ENCODE results near the gene ARHGEF4. TPM values are rescaled to one million over a fixed set of nuclear protein-coding genes. Genes with fewer than 3 reads are reported as not detected.

Gene ARHGEF4
- total RNA-seq, 1 donor from 2014 or later = 0.10 TPM

DNA sequence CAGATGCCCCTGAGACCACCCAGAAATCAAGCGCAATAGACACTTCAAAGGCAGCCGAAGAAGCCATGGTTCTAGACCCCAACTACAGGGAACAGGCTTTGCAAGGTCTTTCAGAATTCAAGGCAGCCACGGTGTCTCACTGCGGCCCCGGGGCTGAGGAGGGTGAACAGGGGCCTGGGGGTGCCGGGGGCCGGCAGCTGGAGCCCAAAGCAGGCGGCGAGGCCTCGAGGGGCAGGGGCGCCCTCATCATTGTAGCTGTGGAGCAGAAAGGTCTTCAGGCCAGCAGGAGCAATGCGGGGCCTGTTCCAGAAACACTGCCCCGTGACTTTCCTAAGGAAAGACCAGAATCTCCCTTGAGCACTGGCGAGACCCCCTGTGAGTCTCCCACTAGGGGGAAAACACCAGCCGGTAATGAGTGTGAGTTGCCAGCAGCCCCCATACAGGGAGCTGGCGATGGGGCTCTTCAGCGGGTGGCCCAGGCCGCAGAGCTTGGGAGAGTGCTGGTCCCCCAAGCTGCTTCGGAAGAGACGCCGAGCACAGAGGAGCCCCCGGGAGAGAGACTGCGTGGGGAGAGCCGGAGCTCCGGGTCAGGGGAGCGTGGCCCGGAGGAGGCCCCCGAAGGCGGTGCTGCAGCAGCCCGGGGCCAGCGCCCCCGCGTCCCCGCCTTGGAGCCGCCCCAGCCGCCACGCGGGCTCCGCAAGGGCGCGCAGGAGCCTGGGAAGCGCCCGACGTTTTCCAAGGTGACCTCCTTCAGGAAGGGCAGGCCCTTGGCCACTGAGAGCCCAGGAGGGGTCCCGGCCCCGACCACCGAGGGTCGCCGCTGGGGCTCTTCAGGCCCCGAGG, 79.1 kb downstream of the ARHGEF4 start:
- Mint-ChIP-seq H3K27ac (no peak overlapping the region), H3K9me3 (no peaks in the 10 kb centered on the region), H3K4me3 (no peak overlapping the region), H3K27me3 (ENCODE audit: insufficient read depth) (peaks cover 16% of the 10 kb centered on the region), H3K36me3 (ENCODE audit: low read depth) (no peaks in the 10 kb centered on the region), H3K4me1 (ENCODE audit: low read depth) (no peaks in the 10 kb centered on the region)
- intact Hi-C loops (cut with micrococcal nuclease) = no loop called here
- no peak for DNase-seq (ENCODE audit: low spot score)

DNA sequence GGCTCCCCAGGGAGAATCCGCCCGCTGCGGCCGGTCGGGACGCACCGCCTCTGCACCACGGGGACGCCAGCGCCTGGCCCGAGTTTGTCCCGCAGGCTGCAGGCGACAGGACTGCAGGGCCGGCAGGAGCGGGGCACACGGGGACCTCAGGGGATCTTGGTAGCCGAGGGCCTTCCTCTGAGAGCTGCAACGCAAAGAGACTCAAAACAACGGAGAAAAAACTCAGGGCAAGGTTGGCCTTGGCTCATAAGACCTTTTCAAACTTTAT, 79.7 kb downstream of the ARHGEF4 start:
- Mint-ChIP-seq H3K27ac (no peak overlapping the region), H3K4me3 (no peak overlapping the region), H3K9me3 (no peaks in the 10 kb centered on the region), H3K36me3 (ENCODE audit: low read depth) (no peaks in the 10 kb centered on the region), H3K27me3 (ENCODE audit: insufficient read depth) (peaks cover 16% of the 10 kb centered on the region), H3K4me1 (ENCODE audit: low read depth) (no peaks in the 10 kb centered on the region)
- no peak for DNase-seq (ENCODE audit: low spot score)
- intact Hi-C loops (cut with micrococcal nuclease) = no loop called here

DNA sequence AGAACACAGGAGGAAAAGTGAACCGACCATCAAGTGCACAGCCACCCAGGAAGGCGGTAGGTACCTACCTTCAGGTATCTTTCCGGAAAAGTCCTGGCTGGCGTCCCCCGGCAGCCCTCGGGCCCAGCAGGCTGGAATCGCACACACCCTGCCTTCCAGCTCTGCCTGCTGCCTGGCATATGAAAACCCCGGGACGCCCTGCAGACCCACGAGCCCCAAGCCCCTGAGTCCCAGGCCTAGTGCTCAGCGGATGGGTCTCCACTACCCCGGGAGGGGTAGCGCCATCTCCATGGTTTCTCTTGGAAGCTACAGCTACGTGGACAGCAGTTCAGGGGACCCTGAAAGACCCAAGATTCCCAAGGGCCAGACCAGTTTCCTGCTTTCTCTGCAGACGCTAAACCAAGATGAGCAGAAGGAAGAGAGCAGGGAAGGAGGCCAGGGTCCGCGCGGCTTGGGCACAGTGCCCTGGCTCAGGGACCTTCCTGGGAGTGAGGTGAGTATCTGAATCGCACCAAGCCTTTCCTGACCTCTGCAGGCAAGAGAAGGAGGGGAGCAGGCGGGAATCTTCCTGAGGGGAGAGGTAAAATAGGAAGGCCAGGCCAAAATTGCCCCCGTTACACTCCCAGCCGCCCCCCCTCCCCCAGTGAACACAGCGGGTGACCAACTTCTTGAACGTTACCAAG, 80.4 kb downstream of the ARHGEF4 start:
- Mint-ChIP-seq H3K4me3 (no peak overlapping the region), H3K27me3 (ENCODE audit: insufficient read depth) (peaks cover 16% of the 10 kb centered on the region), H3K27ac (no peak overlapping the region), H3K9me3 (no peaks in the 10 kb centered on the region), H3K36me3 (ENCODE audit: low read depth) (no peaks in the 10 kb centered on the region), H3K4me1 (ENCODE audit: low read depth) (no peaks in the 10 kb centered on the region)
- intact Hi-C loops (cut with micrococcal nuclease) = no loop called here
- no peak for DNase-seq (ENCODE audit: low spot score)

DNA sequence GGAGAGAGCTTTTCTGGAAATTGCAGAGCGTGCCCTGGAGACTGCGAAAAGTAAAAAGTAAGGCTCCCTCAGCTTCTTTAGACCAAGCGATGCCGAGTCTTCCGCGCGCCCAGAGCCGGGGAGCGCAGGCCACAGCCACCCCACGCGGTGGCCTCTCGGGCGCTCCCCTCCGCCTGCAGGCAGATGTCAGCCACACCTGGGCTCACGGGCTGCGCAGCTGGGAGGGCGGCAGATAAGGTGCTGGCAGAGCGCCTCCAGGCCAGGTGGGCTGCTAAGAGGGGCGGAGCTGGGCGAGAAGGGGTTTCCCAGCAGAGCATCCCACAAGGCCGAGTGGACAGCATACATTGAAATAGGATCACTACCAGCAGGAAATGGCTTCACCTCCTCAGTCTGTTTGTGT, 81.7 kb downstream of the ARHGEF4 start:
- Mint-ChIP-seq H3K9me3 (no peaks in the 10 kb centered on the region), H3K27me3 (ENCODE audit: insufficient read depth) (peaks cover 16% of the 10 kb centered on the region), H3K27ac (no peak overlapping the region), H3K4me3 (no peak overlapping the region), H3K4me1 (ENCODE audit: low read depth) (no peaks in the 10 kb centered on the region), H3K36me3 (ENCODE audit: low read depth) (no peaks in the 10 kb centered on the region)
- intact Hi-C loops (cut with micrococcal nuclease) = no loop called here
- DNase-seq (ENCODE audit: low spot score) = no peak

DNA sequence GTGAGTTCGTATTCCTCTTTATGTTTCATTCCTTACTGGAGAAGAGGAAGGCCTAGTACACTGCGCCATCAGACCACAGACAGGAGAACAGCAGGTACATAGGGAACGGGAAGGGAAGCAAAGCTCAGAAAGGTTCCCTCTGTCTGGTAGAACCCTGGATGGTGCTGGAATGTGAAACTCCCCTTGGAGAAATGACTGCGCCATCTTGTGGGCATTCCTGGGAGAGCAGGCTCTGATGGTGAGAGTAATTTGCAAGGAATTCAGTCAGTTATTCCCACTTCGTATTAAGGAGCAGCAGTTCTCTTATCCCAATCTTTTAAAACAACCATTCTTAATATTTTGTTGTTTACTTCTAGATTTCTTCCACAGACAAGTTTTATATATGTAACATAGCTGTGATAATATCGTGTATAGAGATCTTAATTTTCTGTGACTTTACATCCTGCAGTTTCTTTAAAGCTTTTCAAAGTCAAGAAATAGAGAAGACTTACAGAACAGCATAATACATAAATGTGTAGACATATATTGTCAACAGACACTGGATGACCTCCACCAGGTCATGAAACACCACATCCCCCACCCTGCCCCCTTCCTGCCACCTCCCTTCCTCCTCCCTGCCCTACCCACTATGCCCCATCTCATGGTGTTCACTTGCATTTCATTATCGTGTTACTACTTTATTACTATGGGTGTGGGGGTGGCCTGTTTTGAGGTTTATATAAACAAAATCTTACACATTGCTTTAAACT, 83.9 kb downstream of the ARHGEF4 start:
- peak; percentile 17 for DNase-seq (ENCODE audit: low spot score)
- no peak overlapping the region for H3K27ac Mint-ChIP-seq
- intact Hi-C loops (cut with micrococcal nuclease) = loop anchor here (1.0 kb wide), 2 partner anchors 47 to 123 kb away; no protein-coding TSS in a partner anchor
- H3K27me3 Mint-ChIP-seq (ENCODE audit: insufficient read depth) = peaks cover 4% of the 10 kb centered on the region
- H3K36me3 Mint-ChIP-seq (ENCODE audit: low read depth) = no peaks in the 10 kb centered on the region
- no peaks in the 10 kb centered on the region for H3K4me1 Mint-ChIP-seq (ENCODE audit: low read depth)
- H3K4me3 Mint-ChIP-seq = no peak overlapping the region
- no peaks in the 10 kb centered on the region for H3K9me3 Mint-ChIP-seq

DNA sequence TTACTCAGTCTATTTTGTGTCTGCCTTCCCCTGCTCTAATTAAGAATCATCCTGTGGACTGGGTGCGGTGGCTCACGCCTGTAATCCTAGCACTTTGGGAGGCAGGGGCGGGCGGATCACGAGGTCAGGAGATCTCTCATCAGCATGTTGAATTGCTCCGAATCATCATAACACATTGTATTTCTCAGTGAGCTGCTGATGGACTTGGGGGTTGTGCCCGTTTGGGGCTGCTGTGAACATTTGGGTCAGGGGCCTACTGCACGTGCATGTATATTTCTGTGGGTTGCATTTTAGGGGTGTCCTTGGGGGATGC, 84.4 kb downstream of the ARHGEF4 start:
- intact Hi-C loops (cut with micrococcal nuclease) = no loop called here
- no peak overlapping the region for H3K4me3 Mint-ChIP-seq
- H3K9me3 Mint-ChIP-seq = no peaks in the 10 kb centered on the region
- peaks cover 5% of the 10 kb centered on the region for H3K27me3 Mint-ChIP-seq (ENCODE audit: insufficient read depth)
- no peak for DNase-seq (ENCODE audit: low spot score)
- H3K4me1 Mint-ChIP-seq (ENCODE audit: low read depth) = no peaks in the 10 kb centered on the region
- no peaks in the 10 kb centered on the region for H3K36me3 Mint-ChIP-seq (ENCODE audit: low read depth)
- H3K27ac Mint-ChIP-seq = no peak overlapping the region

DNA sequence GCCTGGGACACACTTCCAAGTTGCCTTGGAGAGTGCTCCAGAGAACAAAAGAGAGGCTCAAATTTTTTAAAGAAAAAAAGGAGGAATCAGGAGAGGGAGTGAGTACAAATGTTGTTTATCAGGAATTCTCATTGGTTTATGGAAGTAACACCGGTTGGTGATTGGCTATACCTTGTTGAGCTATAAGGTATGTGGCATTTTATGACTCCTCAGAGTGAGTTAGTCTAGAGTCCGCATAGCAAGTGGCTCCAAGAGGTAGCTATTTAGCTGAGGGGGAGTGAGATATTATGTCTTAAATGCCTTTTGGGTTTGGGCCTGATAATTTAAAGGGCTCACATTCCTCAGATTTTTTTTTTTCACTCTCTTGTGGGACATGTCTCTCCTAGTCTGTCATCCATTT, 85.7 kb downstream of the ARHGEF4 start:
- Mint-ChIP-seq H3K9me3 (no peaks in the 10 kb centered on the region), H3K27ac (no peak overlapping the region), H3K27me3 (ENCODE audit: insufficient read depth) (peaks cover 9% of the 10 kb centered on the region), H3K4me3 (no peak overlapping the region), H3K36me3 (ENCODE audit: low read depth) (no peaks in the 10 kb centered on the region), H3K4me1 (ENCODE audit: low read depth) (no peaks in the 10 kb centered on the region)
- intact Hi-C loops (cut with micrococcal nuclease) = no loop called here
- no peak for DNase-seq (ENCODE audit: low spot score)

DNA sequence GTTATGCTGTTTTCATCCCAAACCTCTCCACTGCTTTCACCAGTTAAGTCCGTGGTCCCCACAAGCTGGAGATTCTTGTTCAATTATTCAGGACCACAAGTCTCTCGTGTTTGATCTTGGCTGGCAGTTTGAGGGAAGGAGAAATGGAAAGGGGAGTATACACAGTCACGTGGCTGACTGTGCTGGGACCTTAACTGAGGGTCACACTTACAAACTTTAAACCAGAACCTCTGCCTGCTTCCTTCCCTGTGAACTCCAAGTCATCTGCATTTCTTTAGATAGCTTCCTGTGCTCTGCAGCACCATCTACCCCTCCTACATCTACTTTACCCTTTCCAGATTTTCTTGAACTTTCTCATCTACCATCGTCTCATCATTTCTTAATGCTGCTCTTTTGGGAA, 91.7 kb downstream of the ARHGEF4 start:
- Mint-ChIP-seq H3K27ac (no peak overlapping the region), H3K4me1 (ENCODE audit: low read depth) (no peaks in the 10 kb centered on the region), H3K27me3 (ENCODE audit: insufficient read depth) (peaks cover 7% of the 10 kb centered on the region), H3K4me3 (no peak overlapping the region), H3K36me3 (ENCODE audit: low read depth) (no peaks in the 10 kb centered on the region), H3K9me3 (no peaks in the 10 kb centered on the region)
- intact Hi-C loops (cut with micrococcal nuclease) = no loop called here
- no peak for DNase-seq (ENCODE audit: low spot score)

DNA sequence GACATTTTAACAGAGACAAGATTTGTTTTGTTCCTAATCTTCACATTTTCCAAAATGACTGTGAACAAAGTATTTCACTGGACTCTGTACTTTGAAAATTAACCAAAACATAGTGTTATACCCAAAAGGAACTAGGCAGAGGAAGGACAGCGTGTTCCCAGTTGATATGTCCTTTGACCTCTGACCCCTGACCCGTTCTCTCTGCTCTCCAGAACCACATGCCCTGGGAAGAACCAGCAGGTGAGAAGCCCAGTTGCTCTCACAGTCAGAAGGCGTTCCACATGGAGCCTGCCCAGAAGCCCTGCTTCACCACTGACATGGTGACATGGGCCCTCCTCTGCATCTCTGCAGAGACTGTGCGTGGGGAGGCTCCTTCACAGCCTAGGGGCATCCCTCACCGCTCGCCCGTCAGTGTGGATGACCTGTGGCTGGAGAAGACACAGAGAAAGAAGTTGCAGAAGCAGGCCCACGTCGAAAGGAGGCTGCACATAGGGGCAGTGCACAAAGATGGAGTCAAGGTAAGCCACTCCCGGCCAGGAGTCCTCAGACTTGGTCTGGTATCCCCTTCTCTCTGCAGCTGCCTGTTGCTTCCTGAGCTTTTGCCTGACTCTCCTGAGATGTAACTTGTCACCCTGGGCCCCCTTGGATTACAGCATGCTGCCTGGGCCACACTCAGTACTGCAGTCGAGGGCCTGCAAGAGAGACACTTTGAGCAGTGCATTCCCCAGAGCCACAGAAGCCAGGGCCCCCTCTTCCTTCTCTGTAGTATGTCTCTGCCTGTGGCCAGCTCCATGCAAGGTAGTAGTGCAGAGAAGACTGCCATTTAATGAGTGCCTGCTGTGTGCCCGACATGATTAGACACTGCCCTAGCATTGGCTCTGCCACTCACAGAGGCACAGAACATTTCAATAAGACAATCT, 94.3 kb downstream of the ARHGEF4 start:
- no peaks in the 10 kb centered on the region for H3K4me1 Mint-ChIP-seq (ENCODE audit: low read depth)
- H3K27ac Mint-ChIP-seq = no peak overlapping the region
- H3K36me3 Mint-ChIP-seq (ENCODE audit: low read depth) = no peaks in the 10 kb centered on the region
- H3K4me3 Mint-ChIP-seq = no peak overlapping the region
- no peaks in the 10 kb centered on the region for H3K9me3 Mint-ChIP-seq
- H3K27me3 Mint-ChIP-seq (ENCODE audit: insufficient read depth) = peaks cover 21% of the 10 kb centered on the region
- DNase-seq (ENCODE audit: low spot score) = no peak
- intact Hi-C loops (cut with micrococcal nuclease) = no loop called here

DNA sequence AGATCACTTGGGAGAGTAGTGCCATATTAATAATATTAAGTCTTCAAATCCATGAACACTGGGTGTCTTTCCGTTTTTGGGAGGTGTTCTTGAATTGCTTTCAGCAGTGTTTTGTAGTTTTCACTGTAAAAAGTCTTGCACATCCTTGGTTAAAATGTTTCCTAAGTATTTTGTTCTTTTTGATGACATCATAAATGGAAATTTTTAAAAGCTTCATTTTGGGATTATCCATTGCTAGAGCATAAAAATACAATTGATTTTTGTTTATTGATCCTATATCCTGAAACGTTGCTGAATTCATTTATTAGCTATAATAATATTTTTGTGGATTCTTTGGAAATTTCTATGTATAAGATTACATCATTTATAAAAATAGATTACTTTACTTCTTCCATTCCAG, 96.8 kb downstream of the ARHGEF4 start:
- peaks cover 24% of the 10 kb centered on the region for H3K27me3 Mint-ChIP-seq (ENCODE audit: insufficient read depth)
- no peak overlapping the region for H3K4me3 Mint-ChIP-seq
- no peaks in the 10 kb centered on the region for H3K9me3 Mint-ChIP-seq
- no peaks in the 10 kb centered on the region for H3K36me3 Mint-ChIP-seq (ENCODE audit: low read depth)
- H3K27ac Mint-ChIP-seq = no peak overlapping the region
- no peak for DNase-seq (ENCODE audit: low spot score)
- intact Hi-C loops (cut with micrococcal nuclease) = no loop called here
- no peaks in the 10 kb centered on the region for H3K4me1 Mint-ChIP-seq (ENCODE audit: low read depth)

DNA sequence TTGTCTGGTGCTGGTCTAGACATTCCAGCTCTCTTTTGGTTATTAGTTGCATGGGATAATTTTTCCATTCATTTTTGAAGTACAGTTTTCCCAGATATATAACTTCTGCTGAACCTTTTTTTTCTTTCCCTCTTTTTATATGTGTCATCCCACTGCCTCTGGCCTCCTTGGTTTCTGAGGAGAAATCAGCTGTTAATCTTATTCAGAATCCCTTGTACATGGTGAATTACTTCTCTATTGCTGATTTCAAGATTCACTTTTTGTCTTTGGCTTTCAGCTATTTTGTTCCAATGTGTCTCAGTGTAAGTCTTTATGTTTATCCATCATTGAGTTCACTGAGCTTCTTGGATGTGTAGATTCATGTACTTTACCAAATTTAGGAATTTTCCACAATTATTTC, 99.7 kb downstream of the ARHGEF4 start:
- Mint-ChIP-seq H3K27ac (no peak overlapping the region), H3K27me3 (ENCODE audit: insufficient read depth) (peaks cover 31% of the 10 kb centered on the region), H3K4me3 (no peak overlapping the region), H3K4me1 (ENCODE audit: low read depth) (no peaks in the 10 kb centered on the region), H3K9me3 (no peaks in the 10 kb centered on the region), H3K36me3 (ENCODE audit: low read depth) (no peaks in the 10 kb centered on the region)
- intact Hi-C loops (cut with micrococcal nuclease) = no loop called here
- no peak for DNase-seq (ENCODE audit: low spot score)

DNA sequence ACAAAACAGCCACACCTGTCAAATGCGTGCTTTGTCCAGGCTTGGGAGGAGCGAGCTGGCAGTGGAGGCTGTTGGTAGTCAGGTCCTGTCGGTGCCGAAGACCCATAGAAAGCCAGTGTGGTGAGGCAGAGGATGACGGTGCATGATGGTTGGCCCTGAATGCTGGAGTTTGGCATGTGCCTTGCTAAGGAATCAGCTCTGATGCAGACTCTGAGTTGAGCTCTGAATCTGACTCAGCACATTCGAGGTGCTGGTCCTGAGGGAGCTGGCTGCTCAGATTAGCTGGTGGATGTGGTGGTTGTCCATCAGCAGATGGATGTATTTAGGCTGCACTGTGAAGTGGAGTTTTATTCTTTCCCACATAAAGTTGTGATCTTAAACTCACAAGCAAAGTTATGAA, 111.3 kb downstream of the ARHGEF4 start:
- no peak for DNase-seq (ENCODE audit: low spot score)
- Mint-ChIP-seq H3K4me1 (ENCODE audit: low read depth) (peaks cover 8% of the 10 kb centered on the region), H3K27me3 (ENCODE audit: insufficient read depth) (peaks cover 7% of the 10 kb centered on the region), H3K4me3 (no peak overlapping the region), H3K36me3 (ENCODE audit: low read depth) (no peaks in the 10 kb centered on the region), H3K27ac (no peak overlapping the region), H3K9me3 (peaks cover 40% of the 10 kb centered on the region)
- intact Hi-C loops (cut with micrococcal nuclease) = no loop called here
